Measurements from ENCODE around the gene FER.

GRCh38 chr5:108925073-108925472 lies 177.4 kb downstream of the FER start:
- no peak for TF ChIP-seq CTCF (IDR thresholded peaks at IDR 0.05; ENCODE audit: borderline replicate concordance, extremely low read depth, low read length, poor library complexity, severe bottlenecking)
- no peak for TF ChIP-seq EZH2 (IDR thresholded peaks at IDR 0.05; ENCODE audit: borderline replicate concordance, low read depth, low read length, severe bottlenecking)

Measured in DND-41 (cell line).